HG02840 (cell line): Measurements from ENCODE around the gene FMO3.

Experiments
- ATAC-seq: cut with Tn5 transposase; IDR thresholded peaks from one replicate; pipeline ENCODE4 v1.9.1; 2021; ENCODE audit warnings: mild to moderate bottlenecking, moderate library complexity, moderate number of reproducible peaks; ENCODE audit not compliant: unreplicated experiment, low FRiP score

Gene FMO3

DNA sequence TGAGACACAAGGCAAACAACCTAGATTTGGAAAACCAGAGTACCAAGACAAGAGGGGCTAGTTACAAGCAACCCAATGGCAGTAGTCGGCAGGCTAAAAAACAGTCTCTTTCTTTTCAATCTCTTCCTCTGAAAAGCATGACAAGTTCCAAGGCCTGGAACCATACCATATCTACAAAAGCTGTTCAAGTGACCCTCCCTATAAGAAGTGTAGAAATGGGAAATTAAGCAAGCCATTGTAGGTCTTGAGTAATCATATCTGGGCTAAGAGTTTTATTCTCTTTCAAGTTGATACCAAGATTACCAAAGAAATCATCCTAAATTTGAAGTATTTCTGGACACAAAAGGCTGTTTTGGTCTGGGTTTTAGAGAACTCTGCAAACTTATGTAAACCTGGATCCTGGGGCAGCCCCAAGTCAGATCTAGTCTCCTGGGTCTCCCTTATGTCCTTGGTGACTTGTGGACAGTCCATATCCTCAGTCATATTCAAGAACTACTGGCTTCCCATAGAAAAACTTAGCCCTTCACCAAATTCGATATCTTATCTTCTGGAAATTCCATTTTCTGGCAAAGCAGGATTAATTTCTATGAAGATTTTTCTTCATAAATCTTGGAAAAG lies 24.7 kb downstream of the FMO3 start:
- no peak for ATAC-seq

DNA sequence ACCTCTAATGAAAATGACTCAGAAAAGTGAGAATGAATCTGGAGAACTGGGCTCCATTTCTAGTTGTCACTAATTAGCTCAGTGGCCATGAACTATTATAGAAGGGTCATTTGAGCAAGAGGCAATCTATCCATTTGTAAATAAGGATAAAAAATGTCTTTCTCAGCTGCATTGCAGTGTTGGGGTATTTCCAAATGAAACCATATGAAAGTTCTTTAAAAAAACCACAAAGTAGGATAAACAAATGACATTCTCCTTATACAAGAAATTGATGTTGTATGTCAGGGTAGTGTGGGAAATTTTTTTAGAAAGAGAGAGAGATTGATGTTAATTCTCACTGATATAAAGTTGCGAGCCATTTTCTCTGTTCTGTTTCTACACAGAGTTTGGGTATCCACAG lies 26.0 kb downstream of the FMO3 start:
- no peak for ATAC-seq

DNA sequence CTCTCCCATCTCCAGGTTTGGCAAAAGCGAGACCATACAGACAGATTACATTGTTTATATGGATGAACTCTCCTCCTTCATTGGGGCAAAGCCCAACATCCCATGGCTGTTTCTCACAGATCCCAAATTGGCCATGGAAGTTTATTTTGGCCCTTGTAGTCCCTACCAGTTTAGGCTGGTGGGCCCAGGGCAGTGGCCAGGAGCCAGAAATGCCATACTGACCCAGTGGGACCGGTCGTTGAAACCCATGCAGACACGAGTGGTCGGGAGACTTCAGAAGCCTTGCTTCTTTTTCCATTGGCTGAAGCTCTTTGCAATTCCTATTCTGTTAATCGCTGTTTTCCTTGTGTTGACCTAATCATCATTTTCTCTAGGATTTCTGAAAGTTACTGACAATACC lies 26.4 kb downstream of the FMO3 start:
- ATAC-seq: no peak

DNA sequence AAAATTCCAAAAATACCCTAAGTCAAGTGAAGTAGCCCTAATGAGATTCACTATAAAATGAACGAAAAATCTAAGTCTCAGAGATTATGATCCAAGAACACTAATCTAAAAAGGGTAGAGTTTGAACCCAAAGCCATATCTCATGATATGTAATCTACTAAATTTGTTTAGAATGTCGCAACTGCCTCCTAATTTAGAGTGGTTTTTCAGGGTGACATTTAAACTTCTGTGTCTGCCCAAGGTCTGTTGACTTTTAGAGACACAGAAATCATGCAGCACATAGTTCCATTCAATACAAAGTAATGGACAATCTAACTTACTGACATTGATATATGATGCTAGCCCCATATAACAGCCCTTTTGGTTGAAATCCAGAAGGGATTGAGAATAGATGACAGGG lies 28.9 kb downstream of the FMO3 start:
- ATAC-seq: no peak

DNA sequence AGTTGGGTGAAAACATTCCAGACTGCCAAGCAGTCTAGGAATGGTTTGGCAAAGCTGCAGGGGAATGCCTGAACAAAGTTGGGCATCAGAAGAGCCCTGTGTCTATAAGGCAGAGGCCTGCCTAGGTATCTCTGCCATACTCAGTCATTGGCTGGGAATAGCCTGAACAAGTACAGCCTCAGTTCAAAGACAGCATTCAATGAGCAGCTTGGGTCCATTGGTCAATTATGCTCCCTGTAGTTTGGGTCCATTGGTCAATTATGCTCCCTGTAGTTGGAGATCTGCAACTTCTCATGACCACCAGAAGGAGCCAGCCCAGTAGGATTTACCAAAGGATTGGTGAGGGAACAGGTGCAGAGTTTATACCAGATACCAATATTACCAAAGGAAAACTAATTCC lies 31.6 kb downstream of the FMO3 start:
- ATAC-seq: no peak

DNA sequence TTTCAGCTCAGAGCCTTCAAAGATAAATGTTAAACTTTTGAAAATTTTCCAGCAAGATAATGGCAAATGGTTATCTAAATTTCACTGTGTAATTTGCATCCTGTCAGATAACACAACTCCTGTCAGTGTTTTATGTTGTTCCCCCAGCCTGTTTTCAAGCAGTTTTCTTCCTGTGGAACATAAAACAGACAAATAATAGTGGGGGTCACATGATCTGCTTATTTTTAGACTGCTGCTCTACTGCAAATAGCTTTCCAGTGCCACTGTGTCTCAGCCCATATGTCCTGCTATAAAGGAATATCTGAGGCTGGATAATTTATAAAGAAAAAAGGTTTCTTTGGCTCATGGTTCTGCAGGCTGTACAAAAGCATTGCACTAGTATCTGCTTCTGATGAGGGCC lies 32.2 kb downstream of the FMO3 start:
- no peak for ATAC-seq

DNA sequence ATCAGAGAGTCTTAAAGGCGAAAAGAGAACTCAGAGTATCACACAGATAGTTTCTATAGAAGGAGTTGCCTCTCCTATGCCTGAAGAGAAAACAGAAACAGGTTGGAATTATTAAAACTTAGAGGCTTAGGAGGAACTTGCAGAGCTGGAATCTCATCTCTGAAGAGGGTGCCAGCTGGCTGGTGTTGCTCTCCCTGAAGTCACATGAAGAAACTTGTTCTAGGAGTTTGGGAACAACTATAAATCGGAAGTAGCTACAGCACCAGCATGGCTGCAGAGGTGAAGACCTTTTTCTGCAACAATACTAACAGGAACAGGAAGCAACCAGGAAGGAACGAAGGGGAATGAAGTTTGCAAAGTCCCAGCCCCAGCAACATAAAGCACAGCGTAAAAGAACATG lies 35.8 kb downstream of the FMO3 start:
- no peak for ATAC-seq

DNA sequence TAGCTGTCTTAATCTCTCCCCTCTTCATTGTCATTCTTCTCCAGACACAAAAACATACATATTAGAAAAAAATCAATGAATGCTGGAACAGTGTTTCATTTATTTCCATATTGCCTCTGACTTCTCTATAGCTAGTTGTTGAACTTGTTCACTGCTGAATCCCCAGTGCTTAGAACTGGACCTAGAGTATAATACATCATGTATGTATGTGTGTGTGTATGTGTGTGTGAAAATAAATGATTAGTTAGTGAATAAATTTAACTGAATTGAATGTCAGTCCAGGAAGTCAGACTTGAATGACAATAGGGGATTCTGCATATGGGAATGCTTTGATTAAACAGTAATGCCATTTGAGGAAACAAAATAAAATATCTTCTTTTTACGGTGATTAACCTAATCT lies 36.4 kb downstream of the FMO3 start:
- no peak for ATAC-seq

DNA sequence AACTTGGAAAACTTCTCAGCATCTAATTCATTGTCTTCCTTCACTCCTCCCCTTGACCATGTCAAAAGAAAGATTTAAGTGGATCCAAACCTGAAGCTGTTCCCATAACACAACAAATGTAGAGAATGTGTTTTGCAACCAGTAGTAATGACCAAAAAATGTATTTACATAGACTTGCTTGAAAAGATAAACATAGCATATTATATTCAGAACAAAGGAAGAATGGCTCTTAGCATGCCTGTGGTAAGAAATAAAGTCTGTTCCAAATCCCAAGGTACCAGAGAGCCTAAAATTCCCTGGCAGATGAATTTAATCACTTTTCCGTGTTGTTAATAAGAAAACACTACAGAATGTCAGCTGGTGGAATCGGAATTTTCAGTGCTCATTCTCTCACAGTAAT lies 36.8 kb downstream of the FMO3 start:
- no peak for ATAC-seq

DNA sequence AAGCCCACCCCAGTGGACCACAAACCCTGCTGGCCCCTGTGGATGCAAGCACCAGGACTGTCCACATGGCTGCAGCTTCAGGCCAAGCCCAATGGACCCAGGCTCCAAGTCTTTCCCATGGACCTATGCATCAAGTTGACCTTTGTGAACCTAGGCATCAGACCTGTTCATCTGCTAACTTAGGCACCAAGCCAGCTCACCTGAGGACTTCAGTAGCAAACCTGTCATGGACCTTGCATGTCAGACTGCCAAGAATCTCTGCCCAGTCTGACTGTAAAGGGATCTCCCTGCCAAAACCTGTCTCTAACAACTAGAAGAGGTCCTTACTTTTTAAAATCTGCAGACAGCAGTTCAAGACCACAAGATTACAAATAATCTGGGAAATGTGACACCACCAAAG lies 37.8 kb downstream of the FMO3 start:
- no peak for ATAC-seq

DNA sequence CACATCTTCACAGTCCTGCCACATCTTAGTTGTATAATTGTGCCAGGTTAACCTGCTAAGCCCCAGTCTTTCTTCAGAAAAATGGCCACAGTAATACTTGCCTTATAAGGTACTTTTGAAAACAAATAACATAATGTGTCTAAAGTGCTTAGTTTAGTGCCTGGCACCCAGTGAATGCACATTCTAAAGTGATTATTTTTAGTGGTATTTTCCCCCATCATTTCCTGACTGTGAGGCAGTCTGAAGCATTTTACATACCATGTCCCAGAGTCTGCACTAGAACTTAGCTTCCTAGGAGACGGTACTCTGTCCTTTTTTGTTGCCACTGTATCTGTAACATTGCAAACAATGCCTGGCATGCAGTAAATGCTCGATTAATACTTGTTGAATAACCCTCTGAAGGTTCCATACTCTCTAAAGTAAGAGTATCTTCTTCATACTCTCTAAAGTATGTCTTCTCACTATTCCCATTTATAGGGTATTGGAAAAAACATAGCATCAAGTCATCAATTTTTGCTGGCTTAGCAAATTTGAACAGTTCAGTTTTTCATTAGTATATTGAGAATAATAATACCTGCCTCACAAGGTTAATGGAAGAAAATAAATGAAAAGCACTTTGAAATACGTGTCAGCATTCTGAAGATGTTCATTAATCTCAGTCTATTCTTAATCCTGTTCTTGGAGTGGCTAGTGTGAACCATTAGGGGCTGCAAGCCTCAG lies 43.7 kb downstream of the FMO3 start:
- ATAC-seq: no peak

DNA sequence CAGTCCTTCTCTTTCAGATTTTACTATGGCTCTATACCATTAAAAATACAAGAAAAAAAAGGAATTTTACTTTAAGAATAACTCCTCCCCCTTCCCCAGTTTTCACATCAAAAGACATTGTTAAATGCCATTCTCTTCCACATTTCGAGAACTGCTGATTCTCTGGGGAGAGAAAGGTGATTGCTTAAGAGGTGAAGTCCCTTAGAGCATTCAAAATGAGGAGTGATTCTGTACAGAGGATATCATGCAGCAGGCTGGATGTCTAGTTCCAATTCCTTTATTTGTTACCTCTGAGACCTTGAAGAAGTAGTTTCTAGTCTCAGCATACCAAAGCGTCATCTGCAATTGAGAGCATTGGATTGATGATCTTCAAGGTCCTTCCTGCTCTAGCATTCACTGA lies 46.9 kb downstream of the FMO3 start:
- ATAC-seq: no peak

DNA sequence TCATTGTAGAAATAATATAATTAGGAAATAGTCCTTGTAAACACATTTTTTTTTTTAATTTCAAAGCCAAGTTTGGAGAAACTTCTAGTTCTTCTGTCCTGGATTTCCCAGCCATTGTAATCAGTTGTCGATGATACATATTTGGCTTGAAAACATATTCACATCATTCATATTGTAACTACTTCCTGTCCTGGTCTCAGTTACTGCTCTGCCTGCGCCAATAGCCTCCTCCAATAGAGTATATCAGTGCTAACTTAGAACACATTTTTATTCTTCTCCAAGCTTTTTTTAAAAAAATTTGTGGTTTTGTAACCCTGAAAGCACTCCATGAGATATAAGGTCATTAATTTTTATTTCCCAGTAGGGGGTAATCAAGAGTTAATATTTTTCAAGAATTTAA lies 48.3 kb downstream of the FMO3 start:
- no peak for ATAC-seq

DNA sequence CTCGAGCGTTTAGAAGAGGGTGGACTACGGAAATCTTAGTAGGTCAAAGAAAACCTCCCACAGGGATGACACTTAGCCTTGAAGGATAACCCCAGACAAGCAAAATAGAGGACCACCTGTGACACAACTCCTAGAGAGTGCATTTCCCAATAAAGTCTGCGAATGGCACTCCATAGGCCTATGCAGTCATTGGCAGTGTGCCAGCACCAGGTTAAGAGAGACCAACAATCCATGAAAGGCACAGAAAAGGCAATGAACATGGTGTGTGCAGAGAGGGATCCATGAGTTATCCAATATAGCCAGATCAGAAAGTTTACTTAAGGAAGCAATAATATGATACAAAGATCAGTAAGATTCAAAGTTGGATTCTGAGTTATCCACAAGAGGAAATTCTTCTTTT lies 49.2 kb downstream of the FMO3 start:
- no peak for ATAC-seq

DNA sequence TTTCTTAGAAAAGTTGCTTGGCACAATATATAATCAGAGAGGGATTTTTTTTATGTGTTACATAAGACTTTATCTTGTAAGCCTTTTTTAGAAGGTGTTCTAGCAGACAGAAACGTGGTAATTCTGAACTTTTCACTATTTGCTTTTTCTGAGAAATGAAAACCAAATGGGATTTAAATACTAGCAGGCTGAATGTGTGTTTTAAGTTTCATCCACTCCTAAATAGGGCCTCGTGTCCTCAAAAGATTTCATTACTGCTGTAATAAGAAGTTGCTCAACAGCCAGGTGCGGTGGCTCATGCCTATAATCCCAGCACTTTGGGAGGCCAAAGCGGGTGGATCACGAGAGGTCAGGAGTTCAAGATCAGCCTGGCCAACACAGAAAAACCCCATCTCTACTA lies 49.7 kb downstream of the FMO3 start:
- no peak for ATAC-seq

DNA sequence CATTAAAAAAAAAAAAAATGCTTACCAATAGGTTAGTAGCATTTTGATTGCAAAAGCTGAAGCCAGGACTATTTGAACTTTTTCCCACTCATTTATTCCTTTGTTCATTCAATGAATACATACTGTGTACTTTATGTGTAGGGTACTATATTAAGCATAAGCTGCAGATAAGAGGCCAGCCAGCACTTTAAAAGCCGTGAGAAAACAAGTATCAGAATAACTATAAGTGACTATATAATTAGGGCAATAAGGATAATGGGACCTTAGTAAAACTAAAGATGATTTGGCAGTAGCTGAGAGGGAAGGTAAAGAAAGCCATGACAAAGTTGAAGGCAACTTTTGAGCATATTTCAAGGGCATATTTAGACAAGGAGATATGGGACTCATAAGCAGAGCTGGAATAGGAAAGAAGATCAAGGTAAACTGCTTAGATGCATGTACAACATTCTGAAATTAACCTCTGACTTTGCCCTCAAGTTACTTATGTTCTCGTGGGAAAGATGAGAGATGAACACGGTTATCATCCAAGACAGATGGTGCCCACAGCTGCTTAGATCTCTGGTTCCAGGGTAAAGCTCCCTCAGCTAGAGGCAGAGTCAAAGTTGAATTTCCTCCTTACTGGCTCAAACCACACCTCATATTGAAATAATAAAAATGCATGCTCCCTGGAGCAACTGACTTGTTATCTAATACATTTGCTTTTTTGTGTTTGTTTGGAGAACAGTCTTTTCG lies 50.4 kb downstream of the FMO3 start:
- ATAC-seq: no peak

DNA sequence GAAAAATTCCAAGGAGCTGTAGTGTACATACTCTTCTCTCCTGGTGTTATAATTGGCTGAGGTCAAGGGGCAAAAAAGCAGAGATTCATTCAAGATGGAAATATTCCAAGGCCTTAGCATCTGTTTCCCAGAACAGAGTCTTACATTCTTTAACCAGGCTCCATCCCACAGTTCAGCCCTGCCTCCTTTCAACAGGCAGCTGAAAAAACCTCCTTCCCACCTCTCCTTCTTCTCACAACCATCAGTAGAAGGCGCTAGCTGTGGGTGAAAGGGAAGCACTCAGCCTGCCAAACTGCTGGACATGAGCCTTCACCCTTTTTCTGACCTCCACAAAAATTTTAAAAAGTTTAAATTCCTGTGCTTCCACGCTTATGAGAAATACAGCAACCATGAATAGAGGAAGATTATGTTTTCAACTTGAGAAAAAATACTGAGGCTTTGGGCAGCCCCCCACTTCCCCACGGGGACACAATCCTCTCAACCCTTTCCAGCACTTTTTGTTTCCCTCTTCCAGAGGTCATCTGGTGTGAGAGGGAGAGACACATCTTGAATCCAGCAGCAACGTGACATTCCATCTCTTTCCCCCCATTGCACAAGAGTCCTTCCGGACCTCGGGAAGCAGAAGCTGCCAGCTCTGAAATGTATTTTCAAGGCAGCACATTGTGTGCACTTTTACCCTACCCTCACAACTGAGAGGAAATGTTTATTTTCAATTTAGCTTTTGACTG lies 51.1 kb downstream of the FMO3 start:
- no peak for ATAC-seq

DNA sequence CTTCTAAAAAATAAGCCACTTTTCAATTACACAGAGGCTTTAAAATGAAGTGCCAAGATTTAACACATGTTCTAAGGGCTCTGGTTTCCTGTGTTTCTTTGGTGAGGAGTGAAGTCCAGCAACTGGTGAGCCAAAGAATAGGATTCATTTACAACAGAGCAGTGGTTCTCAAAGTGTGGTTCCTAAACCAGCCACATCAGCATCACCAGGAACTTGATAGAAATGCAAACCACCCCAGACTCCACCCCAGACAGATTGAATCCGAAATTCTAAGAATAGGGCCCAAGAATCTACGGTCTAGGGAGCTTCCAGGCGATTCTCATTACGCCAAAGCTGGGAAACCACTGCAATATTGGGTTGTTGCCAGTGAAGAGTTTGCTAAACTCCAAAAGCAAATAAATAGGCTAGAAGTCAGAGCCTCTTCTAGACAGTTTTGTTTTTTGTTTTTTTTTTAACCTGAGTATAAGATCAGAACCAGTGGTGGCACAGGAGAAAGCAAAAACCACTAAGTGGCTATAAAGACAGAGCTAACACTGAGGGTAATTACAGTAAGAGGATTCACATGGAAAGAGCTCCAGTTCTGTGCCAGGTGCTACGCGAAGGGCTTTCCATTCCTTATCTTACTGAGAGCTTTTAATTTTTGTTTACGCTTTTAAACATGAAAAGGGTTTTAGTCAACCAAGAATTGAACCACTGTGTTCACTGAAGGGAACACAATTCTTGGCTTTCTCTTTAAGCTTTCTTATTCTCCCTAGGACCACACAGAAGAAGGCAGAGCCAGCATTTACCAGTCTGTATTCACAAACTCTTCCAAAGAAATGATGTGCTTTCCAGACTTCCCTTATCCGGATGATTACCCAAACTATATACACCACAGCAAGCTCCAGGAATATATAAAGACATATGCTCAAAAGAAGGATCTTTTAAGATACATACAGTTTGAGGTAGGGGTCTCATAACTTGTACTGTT lies 52.0 kb downstream of the FMO3 start:
- no peak for ATAC-seq

DNA sequence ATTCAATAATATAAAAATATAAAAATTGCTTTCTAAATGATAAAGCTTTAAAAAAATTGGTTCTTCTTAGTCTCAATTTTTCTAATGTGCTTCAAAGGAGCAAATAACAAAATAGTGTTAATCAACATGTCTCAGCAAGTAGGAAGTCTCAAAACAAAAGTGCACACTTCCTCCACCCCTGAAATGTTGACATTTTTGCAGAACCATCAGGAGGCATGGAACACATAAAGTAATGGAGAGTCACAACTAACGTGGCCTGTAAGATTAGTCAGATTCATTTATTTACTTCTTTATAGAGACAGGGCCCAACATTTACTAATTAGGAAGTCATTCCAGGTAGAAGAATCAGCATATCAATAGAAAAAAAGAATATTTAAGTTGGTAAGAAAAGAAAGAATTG lies 59.5 kb downstream of the FMO3 start:
- ATAC-seq: no peak

DNA sequence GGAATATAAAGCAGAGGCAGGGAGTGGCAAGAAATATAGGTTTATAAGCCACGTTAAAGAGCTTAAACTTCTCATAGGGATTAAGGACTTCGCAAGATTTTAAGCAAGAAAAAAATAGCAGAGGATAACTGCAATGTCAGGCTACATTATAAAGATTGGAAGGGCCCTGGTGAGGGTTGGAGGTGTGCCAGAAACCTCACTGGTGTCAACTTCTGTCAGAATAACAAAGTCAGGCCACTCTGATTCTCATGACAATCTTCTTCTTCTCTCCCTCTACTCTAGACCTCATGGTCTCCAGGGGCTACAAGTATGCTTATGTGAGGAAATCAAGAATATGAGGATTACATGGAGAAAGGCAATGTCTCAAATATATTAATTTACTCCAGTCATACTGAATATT lies 61.8 kb downstream of the FMO3 start:
- no peak for ATAC-seq
